WI38 (cell line): ENCODE data around the gene MAFG.

ENCODE experiments used
- H3K4me3 ChIP-seq: 2 replicates; pipeline ENCODE4 v1.5.1; 2011; ENCODE audit warnings: low read depth, mild to moderate bottlenecking, control low read depth, low read length
- TF ChIP-seq, protein P1 (sequence below): IDR thresholded peaks from 2 replicates; pipeline ENCODE4 v1.5.1; 2012; ENCODE audit warnings: low read depth, mild to moderate bottlenecking, control low read depth, low read length

MAFG gene

GRCh38 chr17:81932333-81932983, 4.9 kb upstream of the MAFG start:
- TF ChIP-seq, protein P1, sequence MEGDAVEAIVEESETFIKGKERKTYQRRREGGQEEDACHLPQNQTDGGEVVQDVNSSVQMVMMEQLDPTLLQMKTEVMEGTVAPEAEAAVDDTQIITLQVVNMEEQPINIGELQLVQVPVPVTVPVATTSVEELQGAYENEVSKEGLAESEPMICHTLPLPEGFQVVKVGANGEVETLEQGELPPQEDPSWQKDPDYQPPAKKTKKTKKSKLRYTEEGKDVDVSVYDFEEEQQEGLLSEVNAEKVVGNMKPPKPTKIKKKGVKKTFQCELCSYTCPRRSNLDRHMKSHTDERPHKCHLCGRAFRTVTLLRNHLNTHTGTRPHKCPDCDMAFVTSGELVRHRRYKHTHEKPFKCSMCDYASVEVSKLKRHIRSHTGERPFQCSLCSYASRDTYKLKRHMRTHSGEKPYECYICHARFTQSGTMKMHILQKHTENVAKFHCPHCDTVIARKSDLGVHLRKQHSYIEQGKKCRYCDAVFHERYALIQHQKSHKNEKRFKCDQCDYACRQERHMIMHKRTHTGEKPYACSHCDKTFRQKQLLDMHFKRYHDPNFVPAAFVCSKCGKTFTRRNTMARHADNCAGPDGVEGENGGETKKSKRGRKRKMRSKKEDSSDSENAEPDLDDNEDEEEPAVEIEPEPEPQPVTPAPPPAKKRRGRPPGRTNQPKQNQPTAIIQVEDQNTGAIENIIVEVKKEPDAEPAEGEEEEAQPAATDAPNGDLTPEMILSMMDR = no peak
- H3K4me3 ChIP-seq = no peak overlapping the region

GRCh38 chr17:81931557-81932332, 4.2 kb upstream of the MAFG start:
- TF ChIP-seq, protein P1 = no peak
- H3K4me3 ChIP-seq = no peak overlapping the region

- TF ChIP-seq, protein P1 = no peak
- H3K4me3 ChIP-seq = no peak overlapping the region
Measured at GRCh38 chr17:81931189-81931556, 3.6 kb upstream of the MAFG start.

GRCh38 chr17:81930142-81931125, 2.9 kb upstream of the MAFG start:
- TF ChIP-seq, protein P1 = no peak
- no peak overlapping the region for H3K4me3 ChIP-seq

GRCh38 chr17:81929253-81930141, 2.0 kb upstream of the MAFG start:
- no peak overlapping the region for H3K4me3 ChIP-seq

DNA sequence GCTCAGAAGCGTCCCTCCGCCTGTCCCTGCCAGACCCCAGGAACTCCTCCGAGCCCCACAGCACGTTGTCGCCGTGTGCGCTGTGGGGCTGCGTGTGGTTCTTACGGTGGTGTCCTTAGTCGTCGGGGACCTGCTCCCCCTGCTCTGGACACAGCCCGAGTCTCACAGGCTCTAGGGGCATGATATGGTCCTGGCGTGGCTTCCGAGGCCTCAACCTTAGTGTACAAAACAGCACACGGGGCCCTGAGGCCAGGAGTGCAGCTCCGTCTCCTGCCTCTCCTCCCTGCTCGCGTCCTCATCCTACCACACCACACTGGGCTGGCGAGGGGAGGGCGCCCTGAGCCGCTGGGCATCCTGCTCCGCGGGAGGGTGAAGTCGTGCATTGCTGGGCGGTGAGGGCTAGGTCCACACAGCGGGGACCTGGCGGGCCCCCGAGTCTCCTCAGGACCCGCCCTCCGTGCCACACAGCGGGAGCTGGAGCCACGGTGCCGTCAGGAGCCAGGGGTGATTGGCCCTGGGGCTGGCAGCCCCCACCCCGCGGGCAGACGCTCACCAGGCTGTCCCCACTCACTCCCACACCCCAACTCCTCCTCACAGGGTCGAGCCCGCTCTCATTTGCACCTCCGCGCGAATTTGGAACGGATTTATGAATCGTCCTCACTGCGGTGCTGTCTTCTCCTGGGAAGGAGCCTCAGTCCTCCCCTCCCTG, 1.2 kb upstream of the MAFG start:
- TF ChIP-seq, protein P1 = no peak
- H3K4me3 ChIP-seq = peak overlapping the region; percentile 58

More at GRCh38 chr17:81929253-81930141, 2.0 kb upstream of the MAFG start:
- TF ChIP-seq, protein P1 = no peak
